HepG2 (cell line): ENCODE measurements around the gene KCNK7. TPM values are rescaled to one million over a fixed set of nuclear protein-coding genes. Genes with fewer than 3 reads are reported as not detected.

Experiments used
- ATAC-seq: fragments of 200-7000 bp; cut with Tn5 transposase; 3 replicates; pipeline ENCODE4 v1.9.1; 2020; ENCODE audit warnings: mild to moderate bottlenecking, moderate library complexity
- BruUV-seq: library from RNA; stranded (reverse); fragments of 400-500 nt; replicated peaks from 2 replicates; lab custom pipeline; 2021; lab: Mats Ljungman, UMichigan
- CTCF ChIA-PET: fragments of 300-600 bp; formaldehyde crosslinking; extraction: SDS; loops from one replicate; lab custom pipeline; 2021; ENCODE audit warnings: low total read pairs, inconsistent platforms, low intra/inter-chr PET ratio; lab: Yijun Ruan, JAX
- POLR2A ChIA-PET: fragments of 350-600 bp; sonication (Branson Sonifier 250); formaldehyde crosslinking; loops from one replicate; lab custom pipeline; 2020; ENCODE audit warnings: antibody characterized with exemption, inconsistent platforms; lab: Yijun Ruan, JAX
- DNase-seq: peaks from one replicate; pipeline ENCODE4 v3.0.0-alpha.2; 2015; ENCODE audit warnings: low spot score
- FAIRE-seq: peaks from 3 replicates; lab custom pipeline; 2011; peaks lifted over from hg19 to GRCh38; lab: Jason Lieb, UNC
- H2AFZ ChIP-seq: one replicate; pipeline ENCODE4 v1.6.1; 2011; ENCODE audit warnings: low read length, inconsistent platforms
- H3K27ac ChIP-seq: fragments of 300-600 bp; 3 replicates; pipeline ENCODE4 v1.8.0; 2011; ENCODE audit warnings: mixed run types, mild to moderate bottlenecking, mixed read lengths, low read length, inconsistent platforms; ENCODE audit not compliant: insufficient read depth; ENCODE audit errors: extremely low read length
- H3K27me3 ChIP-seq, 2 experiments: fragments of 200-600 bp in 1 of 2; 2 replicates in 1 of 2; 3 replicates in 1 of 2; pipeline versions ENCODE4 v1.6.0 to v1.8.0; 2011; ENCODE audit warnings: low read length in 2 of 2, mild to moderate bottlenecking in 2 of 2, moderate library complexity in 2 of 2, inconsistent platforms in 1 of 2; ENCODE audit not compliant: insufficient read depth in 2 of 2, control insufficient read depth in 1 of 2
- H3K36me3 ChIP-seq, 2 experiments: fragments of 200-600 bp in 1 of 2; replicated peaks in 1 of 2; 2 replicates in 1 of 2; 3 replicates in 1 of 2; pipeline versions ENCODE4 v1.5.1 to v1.8.0; 2011; ENCODE audit warnings: low read length in 2 of 2, inconsistent platforms in 1 of 2; ENCODE audit not compliant: insufficient read depth in 2 of 2, control insufficient read depth in 1 of 2
- H3K4me1 ChIP-seq: 2 replicates; pipeline ENCODE4 v1.5.1; 2012; ENCODE audit warnings: low read length, inconsistent platforms; ENCODE audit not compliant: insufficient read depth
- H3K4me2 ChIP-seq: 2 replicates; pipeline ENCODE4 v1.6.0; 2011; ENCODE audit warnings: low read depth, low read length, inconsistent platforms
- H3K4me3 ChIP-seq, 3 experiments: fragments of 200-600 bp in 1 of 3; sonication (generic), shearing (Covaris generic) in 1 of 3; replicated peaks in 1 of 3; 2 replicates each; pipeline ENCODE4 v1.5.1; 2011 to 2016; ENCODE audit warnings: low read length in 3 of 3, inconsistent platforms in 2 of 3, low read depth in 2 of 3, mild to moderate bottlenecking in 2 of 3, control low read depth in 1 of 3, mixed read lengths in 1 of 3; ENCODE audit not compliant: insufficient read depth in 1 of 3
- H3K79me2 ChIP-seq: one replicate; pipeline ENCODE4 v1.6.1; 2011; ENCODE audit warnings: low read length, inconsistent platforms; ENCODE audit not compliant: insufficient read depth
- H3K9ac ChIP-seq: 2 replicates; pipeline ENCODE4 v1.6.0; 2011; ENCODE audit warnings: mild to moderate bottlenecking, low read depth, low read length, inconsistent platforms; ENCODE audit not compliant: insufficient read depth
- H3K9me3 ChIP-seq: 2 replicates; pipeline ENCODE4 v1.5.1; 2012; ENCODE audit warnings: mild to moderate bottlenecking, low read length
- H4K20me1 ChIP-seq: 2 replicates; pipeline ENCODE4 v1.6.0; 2011; ENCODE audit warnings: inconsistent platforms, mild to moderate bottlenecking, low read length, moderate library complexity; ENCODE audit not compliant: insufficient read depth
- FOXK1 ChIP-seq: sonication (generic); formaldehyde crosslinking; IDR thresholded peaks from 2 replicates; pipeline ENCODE4 v1.4.0; 2020; ENCODE audit warnings: low read depth, missing genetic modification reagents, borderline replicate concordance
- RBFOX2 ChIP-seq: fragments of 200-400 bp; formaldehyde crosslinking; IDR thresholded peaks from 2 replicates; pipeline ENCODE4 v1.6.1; 2017; ENCODE audit warnings: low read depth, mild to moderate bottlenecking, low read length
- ZBTB33 ChIP-seq: sonication (generic); formaldehyde crosslinking; IDR thresholded peaks from 2 replicates; pipeline ENCODE4 v1.4.0; 2020; ENCODE audit warnings: missing genetic modification reagents
- ZC3H13 ChIP-seq: sonication (generic); formaldehyde crosslinking; IDR thresholded peaks from 2 replicates; pipeline ENCODE4 v1.8.1; 2023; ENCODE audit warnings: mild to moderate bottlenecking, missing genetic modification reagents, moderate library complexity
- WGBS: methylation state at CpG from one replicate; pipeline ENCODE4 v1.1.6; 2017; ENCODE audit warnings: low lambda C conversion rate; 5-methylcytosine and 5-hydroxymethylcytosine counted together
- in situ Hi-C: cut with HindIII; loops from 2 replicates; pipeline ENCODE4 v1.10.0; 2017; ENCODE audit warnings: low pct_unique_long_range_greater_than_20kb; ENCODE audit not compliant: extremely low pct_ligation_motif_present
- intact Hi-C: fragments of 100-400 bp; cut with micrococcal nuclease; formaldehyde crosslinking; loops from one replicate; pipeline ENCODE4 v1.10.0; 2022; ENCODE audit not compliant: unreplicated experiment
- polyA plus RNA-seq, 8 experiments: library from polyadenylated mRNA; depleted of rRNA in 3 of 8; stranded (reverse) in 7 of 8; unstranded in 1 of 8; fragments of >200 nt; fragmentation: Illumina TruSeq in 4 of 8; extraction: Trizol in 4 of 8; gene quantifications; 2 replicates each; pipeline versions ENCODE4 v1.2.1 to v1.2.3, GENCODE V29; 2011 to 2016; ENCODE audit warnings: low read depth in 4 of 8, missing spikeins in 1 of 8, mixed read lengths in 1 of 8; ENCODE audit not compliant: insufficient read depth in 1 of 8
- total RNA-seq, 5 experiments: library from RNA; depleted of rRNA; stranded (reverse); fragments of >200 nt; fragmentation: Illumina TruSeq; extraction: Trizol; gene quantifications; 2 replicates each; pipeline ENCODE4 v1.2.3, GENCODE V29; 2016; ENCODE audit warnings: low read depth in 1 of 5

KCNK7 gene
- total and polyA plus RNA-seq, 2 of the 13 experiments (the other 11 are each of a cell fraction or from before 2014, with no cell fraction given) = 0.11 TPM; not detected in 1

- CTCF ChIA-PET = no interaction called here
- H3K9ac ChIP-seq = no peak overlapping the region
- FAIRE-seq = no peak
These were observed 23.2 kb upstream of the KCNK7 start for GRCh38 chr11:65618763-65619162.

More at GRCh38 chr11:65618763-65619162, 23.2 kb upstream of the KCNK7 start:
- Histone ChIP-seq H3K27ac (no peak overlapping the region), H3K4me2 (no peak overlapping the region), H3K27me3 (no peaks in the 10 kb centered on the region; a peak in 1 of 5 replicates), H3K4me3 (no peak overlapping the region), H3K79me2 (peaks cover 26% of the 10 kb centered on the region), H2AFZ (no peak overlapping the region), H3K4me1 (peaks cover 20% of the 10 kb centered on the region), H3K9me3 (no peaks in the 10 kb centered on the region), H3K36me3 (peaks cover 19 to 53% of the 10 kb centered on the region in 2 experiments; a peak in 4 of 5 replicates), H4K20me1 (0 out of 2 replicates have a peak, but pooled peaks cover 3% of the 10 kb centered on the region)
- DNase-seq = no peak
- intact Hi-C loops (no loop called here), in situ Hi-C loops (no loop called here)
- WGBS = 86% methylated on average over 2 of the region's 14 CpGs
- POLR2A ChIA-PET = interaction anchor here (0.9 to 2.7 kb wide), 3 partner anchors 14 to 35 kb away, joined by 4 to 10 read pairs (median 7); no protein-coding TSS in a partner anchor
- no peak for ATAC-seq
- TF ChIP-seq FOXK1 = no peak
- peak; percentile 18; the same call in 1 of the 2 replicates for TF ChIP-seq RBFOX2
- TF ChIP-seq ZBTB33 = peak; percentile 10; the same call in 1 of the 2 replicates
- TF ChIP-seq ZC3H13 (CRISPR knock-in tag) = peak; percentile 59; the same call in 1 of the 2 replicates
- BruUV-seq = no TSS peak
